NCI-H2107 (cell line): Measurements from ENCODE around the gene PTRHD1.

Experiments used
- DNase-seq: peaks from one replicate; lab custom pipeline; 2025; lab: John Stamatoyannopoulos, UW

The PTRHD1 gene

GRCh38 chr2:24756789-24757188 lies 36.4 kb downstream of the PTRHD1 start:
- no peak for DNase-seq

DNA sequence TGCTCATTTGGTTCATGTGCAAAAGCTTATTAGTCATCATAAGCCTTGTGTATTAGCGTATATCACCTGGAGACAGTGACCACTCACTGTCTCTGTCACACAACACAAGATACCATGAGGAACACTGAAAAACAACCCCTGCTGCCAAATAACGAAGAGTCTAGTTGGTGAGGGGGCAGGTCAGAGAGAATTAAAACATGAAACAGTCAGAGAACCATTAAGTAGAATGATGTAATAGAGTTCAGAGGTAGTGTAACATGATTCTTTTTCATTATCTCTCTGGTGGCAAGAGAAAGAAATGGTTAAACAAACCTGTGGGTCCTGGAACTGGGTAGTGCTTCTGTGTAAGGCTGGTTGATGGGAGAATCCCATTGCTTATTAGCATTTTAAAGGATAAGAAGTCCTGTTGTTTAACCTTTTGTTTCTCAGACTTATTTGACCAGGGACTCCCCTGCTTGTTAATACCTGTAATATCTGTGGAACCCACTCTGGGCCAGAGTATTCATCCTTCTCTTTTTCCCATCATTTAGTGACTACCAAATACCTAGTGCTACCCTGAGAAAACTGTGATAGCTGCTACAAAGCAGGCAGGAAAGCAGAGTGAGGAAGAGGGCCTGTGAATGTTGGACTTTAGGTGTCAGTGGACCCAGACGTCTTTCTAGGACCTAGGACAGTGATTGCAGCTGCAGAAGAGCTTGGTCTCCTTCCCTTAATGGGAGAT lies 38.0 kb downstream of the PTRHD1 start:
- DNase-seq = no peak

- no peak for DNase-seq
Measured at GRCh38 chr2:24749069-24749691, 44.0 kb downstream of the PTRHD1 start.

GRCh38 chr2:24747299-24747698 lies 45.9 kb downstream of the PTRHD1 start:
- DNase-seq = no peak

DNA sequence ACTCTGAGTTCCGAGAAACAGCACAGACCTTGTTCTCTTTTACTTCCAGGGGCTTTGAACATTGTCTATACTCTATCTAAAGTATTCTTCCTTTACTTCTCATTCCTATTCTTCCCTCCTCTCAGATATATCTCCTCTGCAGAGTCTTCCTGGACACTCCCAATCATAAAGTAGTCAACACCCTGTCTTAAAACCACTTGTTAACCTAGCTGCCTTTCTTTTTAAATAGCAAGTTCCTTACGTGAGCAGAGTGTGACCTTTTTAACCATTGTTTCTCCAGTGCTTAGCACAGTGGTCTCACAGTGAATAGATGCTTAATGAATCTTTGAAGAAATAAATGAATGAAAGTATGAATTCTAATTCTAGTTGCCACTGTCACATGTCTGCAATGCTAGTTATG lies 47.4 kb downstream of the PTRHD1 start:
- DNase-seq = no peak

DNA sequence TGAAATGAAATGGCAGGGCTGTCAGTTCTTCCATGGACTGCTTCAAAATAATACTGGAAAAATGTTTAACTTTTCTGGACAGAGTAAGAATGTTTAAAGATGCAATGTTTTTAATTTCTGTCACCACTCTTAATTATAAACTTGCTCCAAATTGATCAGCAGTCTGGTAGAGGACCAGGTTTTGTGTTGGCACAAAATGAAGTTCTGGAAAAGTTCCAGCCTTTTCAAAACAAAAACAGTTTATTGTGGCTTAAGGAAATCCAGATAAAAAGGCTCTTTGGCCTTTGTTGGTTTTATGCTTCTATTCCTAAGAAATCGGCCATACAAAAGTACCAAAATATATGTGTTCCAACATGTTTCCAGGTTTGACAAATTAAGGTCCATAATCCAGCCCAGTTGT lies 48.8 kb downstream of the PTRHD1 start:
- DNase-seq = no peak

DNA sequence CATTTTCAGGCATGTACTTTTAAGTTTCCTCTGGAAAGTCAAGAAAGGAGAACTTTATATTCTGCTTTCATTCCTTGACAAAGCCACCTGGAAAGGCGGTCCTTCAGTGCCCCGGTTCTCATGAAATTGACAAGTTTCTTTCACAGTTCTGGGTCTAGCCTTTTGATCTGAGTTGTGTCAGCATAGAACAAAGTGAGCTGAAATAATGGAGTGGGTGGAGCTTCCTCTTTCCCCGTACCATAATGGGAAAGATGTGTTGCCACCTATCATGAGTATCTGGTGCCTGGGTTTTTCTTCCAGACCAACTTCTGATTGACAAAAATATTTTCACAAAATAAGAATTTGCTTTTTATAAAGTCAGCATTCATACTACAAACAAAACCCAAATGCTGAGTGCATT lies 49.3 kb downstream of the PTRHD1 start:
- no peak for DNase-seq

GRCh38 chr2:24742730-24743129 lies 50.5 kb downstream of the PTRHD1 start:
- DNase-seq = no peak

DNA sequence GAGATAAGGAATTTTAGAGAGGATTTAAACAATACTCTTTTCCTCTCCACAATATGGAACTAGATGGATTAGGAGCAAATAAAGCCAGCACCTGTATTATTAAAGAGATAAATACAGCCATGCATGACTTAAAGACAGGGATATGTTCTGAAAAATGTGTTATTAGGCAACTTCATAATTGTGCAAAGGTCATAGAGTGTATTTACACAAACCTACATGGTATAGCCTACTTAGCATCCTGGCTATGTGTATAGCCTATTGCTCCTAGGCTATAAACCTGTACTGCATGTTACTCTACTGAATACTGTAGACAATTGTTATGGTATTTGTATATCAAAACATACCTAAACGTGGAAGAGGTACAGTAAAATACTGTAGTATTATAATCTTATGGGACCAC lies 53.0 kb downstream of the PTRHD1 start:
- DNase-seq = no peak
